CD4-positive, alpha-beta T cell treated with Interleukin-6 for 4 hours (primary cell): ENCODE data around the gene CHMP2A.
"Not testable (repeated sequence)": the region's sequence is repeated elsewhere in the genome, so short reads cannot be mapped to it uniquely, and the experiment has no call there.

Experiments
- DNase-seq: peaks from one replicate; pipeline ENCODE4 v3.0.0-alpha.2; 2020; ENCODE audit warnings: mixed read lengths

Gene CHMP2A

GRCh38 chr19:58554494-58555368, at the start of gene CHMP2A:
TSS of gene CHMP2A (minus strand) at chr19:58555105. CDS start at chr19:58554212, 893 bp downstream.
- peak; percentile 97 for DNase-seq

GRCh38 chr19:58586133-58586765, 31.3 kb upstream of the CHMP2A start:
- DNase-seq = no peak

DNA sequence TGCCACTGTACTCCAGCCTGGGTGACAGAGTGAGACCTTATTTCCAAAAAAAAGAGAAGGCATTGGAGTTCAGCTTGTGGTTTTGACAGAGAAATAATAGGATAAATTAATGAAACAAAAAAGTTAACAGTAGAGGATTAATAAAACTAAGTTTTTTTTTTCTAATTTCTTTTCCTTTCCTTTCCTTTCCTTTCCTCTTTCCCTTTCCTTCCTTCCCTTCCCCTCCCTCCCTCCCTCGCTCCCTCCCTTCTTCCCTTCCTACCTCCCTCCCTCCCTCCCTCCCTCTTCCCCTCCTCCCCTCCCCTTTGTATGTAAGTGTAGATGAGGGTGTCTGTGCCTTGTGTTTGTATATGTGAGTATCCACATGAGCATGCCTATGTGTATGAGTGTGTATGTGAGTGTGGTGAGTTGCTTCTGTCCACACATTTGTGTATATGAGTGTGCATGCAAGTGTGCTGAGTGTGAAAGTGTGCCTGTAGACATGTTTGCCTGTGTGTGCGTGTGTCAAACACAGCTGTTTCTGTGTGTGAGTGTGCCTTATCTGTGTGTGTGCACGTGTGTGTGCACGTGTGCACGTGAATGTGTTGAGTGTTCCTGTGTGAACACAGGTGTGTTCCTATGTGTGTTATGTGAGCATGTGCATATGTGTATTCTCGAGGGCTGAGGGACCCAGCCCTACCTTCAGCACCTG, 30.7 kb upstream of the CHMP2A start:
- DNase-seq = no peak

GRCh38 chr19:58584498-58585441, 29.9 kb upstream of the CHMP2A start:
- no peak for DNase-seq

- DNase-seq = no peak
Measured at GRCh38 chr19:58582985-58583384, 28.1 kb upstream of the CHMP2A start.

GRCh38 chr19:58581227-58582141, 26.6 kb upstream of the CHMP2A start:
- DNase-seq = peak; percentile 91

GRCh38 chr19:58579473-58580142, 24.7 kb upstream of the CHMP2A start:
- no peak for DNase-seq

GRCh38 chr19:58578012-58578925, 23.4 kb upstream of the CHMP2A start:
- DNase-seq = no peak

DNA sequence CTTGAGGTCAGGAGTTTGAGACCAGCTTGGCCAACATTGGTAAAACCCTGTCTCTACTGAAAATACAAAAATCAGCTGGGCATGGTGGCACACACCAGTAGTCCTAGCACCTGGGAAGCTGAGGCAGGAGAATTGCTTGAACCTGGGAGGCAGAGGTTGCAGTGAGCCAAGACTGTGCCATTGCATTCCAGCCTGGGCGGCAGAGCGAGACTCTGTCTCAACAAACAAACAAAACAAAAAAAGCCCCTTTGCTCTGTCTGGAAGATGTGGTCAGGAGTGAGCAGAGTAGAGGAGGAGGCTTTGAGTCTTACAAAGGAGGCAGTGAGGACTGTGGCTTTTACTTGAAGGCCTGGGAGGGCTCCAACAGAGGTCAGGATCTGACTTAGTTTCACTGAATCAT, 22.7 kb upstream of the CHMP2A start:
- not testable (repeated sequence) for DNase-seq

DNA sequence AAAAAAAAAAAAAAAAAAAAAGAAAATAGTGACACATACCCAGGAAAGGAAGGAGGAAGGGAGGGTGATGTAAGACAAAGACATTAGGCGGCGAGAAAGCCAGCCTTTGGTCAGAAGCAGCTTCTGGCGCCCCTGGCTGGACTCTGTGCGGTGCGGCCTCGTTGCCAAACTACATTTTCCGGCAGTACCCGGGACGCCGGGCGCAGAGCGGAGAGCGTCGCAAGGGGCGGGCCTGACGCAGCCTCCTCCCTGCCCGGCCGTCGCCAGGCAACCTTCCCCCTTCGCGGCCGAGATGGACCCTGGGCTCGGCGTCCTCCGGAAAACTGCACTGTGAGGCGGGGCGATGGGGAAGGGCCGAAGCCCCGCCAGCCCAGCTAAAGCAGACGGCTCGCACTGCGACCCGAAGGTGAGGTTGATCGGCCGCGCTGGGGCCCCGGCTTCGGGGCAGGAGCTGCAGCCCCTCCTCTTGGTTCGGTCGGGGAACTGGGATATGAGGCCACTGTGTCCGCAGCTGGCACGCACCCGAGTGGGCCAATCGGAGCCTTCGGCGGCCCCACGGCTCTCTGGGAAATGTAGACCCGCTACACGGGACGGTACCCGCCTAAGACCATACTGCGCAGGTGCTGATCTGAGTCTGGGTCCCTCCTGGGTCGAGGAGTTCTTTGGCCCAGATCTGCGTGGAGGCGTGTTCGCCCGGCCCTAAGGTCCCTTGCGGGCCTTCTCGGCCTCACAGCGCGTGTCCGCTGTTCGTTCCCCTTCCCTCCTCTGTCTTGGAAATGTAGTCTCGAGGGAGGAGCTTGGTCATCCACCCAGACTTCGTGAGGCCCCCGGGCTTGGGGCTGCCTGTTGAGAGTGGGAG, 20.5 kb upstream of the CHMP2A start:
- DNase-seq = peak; percentile 79

DNA sequence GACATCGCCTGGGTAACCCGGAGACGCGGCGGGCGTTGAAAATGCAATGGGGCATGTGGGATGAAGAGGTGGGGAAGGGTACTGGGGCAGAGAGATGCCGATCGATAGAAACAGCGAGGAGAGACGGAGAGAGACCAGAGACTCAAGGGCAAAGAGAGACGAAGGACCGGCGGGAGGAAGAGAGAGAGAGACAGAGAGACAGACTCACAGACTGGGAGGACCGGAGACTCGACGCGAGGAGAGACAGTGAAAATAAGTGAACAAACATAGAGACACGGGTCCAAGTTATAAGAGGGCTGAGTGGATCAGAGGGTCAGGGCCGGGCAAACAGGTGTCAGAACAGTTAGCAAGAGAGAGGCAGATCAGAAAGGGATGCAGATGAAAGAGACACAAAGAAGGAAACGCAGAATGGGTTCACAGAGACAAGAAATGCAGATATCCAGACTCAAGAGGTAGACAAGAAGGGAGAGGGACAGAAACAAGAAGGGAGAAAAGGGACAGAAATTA, 18.8 kb upstream of the CHMP2A start:
- no peak for DNase-seq

GRCh38 chr19:58572818-58573657, 18.1 kb upstream of the CHMP2A start, which contains the start of gene MZF1:
TSS of gene MZF1 (minus strand) at chr19:58573335. CDS start at chr19:58571389, 1,946 bp downstream.
- peak; percentile 100 for DNase-seq

DNA sequence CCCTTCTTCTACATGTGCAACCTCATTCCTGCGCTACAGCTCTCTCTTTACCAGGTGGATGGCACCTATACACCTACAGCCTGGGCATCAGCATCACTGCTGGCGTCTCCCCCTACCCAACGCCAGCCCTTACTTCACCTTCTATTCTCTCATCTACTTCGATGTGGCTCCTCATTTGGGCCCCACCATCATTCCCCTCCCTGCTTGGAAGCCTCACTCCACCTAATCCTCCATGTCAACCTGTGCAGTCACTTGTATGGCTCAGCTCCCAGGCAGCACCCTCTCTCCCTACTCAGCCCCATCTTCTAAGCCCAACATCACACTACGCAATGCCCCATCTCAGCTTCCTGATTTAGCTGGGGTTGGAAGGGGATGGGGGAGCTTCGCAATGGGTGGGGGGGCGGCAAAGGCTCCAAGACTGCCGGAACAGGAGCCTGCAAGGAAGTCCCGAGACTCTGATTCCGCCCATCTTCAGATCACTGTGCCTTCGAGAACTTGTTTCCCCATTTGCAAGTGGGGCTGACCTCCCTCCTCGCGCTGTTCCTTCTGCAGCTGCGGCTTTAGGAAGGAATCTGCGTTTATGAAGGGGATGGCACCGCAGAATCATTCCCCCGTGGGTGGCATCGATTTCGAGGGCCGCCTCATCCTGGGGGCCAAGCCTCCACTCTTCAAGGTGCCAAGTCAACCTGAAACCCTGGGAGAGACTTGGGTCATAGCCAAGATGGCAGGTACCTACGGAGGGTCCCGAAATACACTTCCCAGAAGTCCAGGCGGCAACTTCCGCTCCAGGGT, 17.3 kb upstream of the CHMP2A start:
- no peak for DNase-seq

- no peak for DNase-seq
Measured at GRCh38 chr19:58571575-58571947, 16.7 kb upstream of the CHMP2A start.

DNA sequence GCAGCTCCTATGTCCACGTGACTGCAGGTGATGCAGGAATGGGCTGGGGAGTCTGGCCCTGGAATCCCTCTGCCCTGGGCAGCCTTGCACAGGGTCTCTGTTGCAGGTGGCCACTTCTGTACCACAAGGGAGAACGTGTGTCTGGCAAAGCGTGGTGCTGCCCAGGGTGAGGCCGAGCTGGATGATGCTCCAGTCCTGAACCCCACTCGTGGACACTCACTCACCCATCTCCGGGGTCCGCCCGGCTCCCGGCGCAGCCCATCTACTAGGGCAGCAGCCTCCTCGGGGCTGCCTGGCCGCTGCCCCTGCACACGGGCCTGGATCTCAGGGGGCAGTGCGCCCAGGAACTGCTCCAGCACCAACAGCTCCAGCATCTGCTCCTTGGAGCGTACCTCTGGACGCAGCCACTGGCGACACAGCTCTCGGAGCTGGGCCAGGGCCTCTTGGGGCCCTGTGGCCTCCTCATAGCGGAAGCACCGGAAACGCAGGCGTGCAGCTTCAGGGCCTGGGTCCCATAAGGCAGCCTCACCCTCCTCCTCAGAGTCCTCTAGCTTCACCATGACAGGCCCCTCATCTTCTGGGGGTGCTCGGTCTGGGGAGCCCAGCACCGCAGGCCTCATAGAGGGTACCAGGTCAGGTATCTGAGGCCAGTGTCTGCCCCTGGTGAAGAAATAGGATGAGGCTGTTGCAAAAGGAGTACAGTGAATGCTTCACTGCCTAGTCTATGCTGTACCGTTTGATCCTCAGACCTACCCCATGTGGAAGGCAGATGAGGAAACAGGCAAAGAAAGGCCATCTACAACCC, 16.1 kb upstream of the CHMP2A start:
- DNase-seq = no peak
